Nephron progenitor cell (in vitro differentiated cells): ENCODE measurements around the gene IGFBPL1.
A peak's percentile ranks its signal among the peaks of the same experiment; 100 is the strongest.

ENCODE experiments used
- DNase-seq: peaks from one replicate; pipeline ENCODE4 v3.0.0; 2021
- H3K27ac Mint-ChIP-seq: 2 replicates; pipeline ENCODE4 v1.8.0; 2021; ENCODE audit warnings: mild to moderate bottlenecking, moderate library complexity, mixed read lengths
- H3K27me3 Mint-ChIP-seq: 2 replicates; pipeline ENCODE4 v1.8.0; 2021; ENCODE audit warnings: mild to moderate bottlenecking, low read depth, mixed read lengths; ENCODE audit not compliant: poor library complexity
- H3K36me3 Mint-ChIP-seq: 2 replicates; pipeline ENCODE4 v1.8.0; 2021; ENCODE audit warnings: low read depth, mixed read lengths
- H3K4me1 Mint-ChIP-seq: 2 replicates; pipeline ENCODE4 v1.8.0; 2021; ENCODE audit warnings: mixed read lengths
- H3K4me3 Mint-ChIP-seq: 2 replicates; pipeline ENCODE4 v1.8.0; 2021; ENCODE audit warnings: mild to moderate bottlenecking, moderate library complexity, mixed read lengths
- H3K9me3 Mint-ChIP-seq: 2 replicates; pipeline ENCODE4 v1.8.0; 2021; ENCODE audit warnings: mild to moderate bottlenecking, moderate library complexity, mixed read lengths
- CTCF ChIP-seq: fragments of 200-600 bp; sonication (generic); IDR thresholded peaks from 2 replicates; pipeline ENCODE4 v1.5.0; 2021; ENCODE audit warnings: antibody characterized with exemption

IGFBPL1 gene

GRCh38 chr9:38392235-38393127 is 31.8 kb downstream of the IGFBPL1 start, which contains the start of gene ALDH1B1:
Gene ALDH1B1 (plus strand): TSS chr9:38392702. CDS start chr9:38395749, 3,047 bp downstream.
- H3K4me1 Mint-ChIP-seq, result peaks cover 55% of the 10 kb centered on the region
- no peaks in the 10 kb centered on the region for H3K9me3 Mint-ChIP-seq
- peak within 1 kb of the TSS; percentile 44 for H3K27ac Mint-ChIP-seq
- H3K36me3 Mint-ChIP-seq, result peaks cover 32% of the 10 kb centered on the region
- H3K4me3 Mint-ChIP-seq, result peak within 1 kb of the TSS; percentile 95
- peaks cover 10% of the 10 kb centered on the region for H3K27me3 Mint-ChIP-seq
- no peak for TF ChIP-seq CTCF
- peak; percentile 91 for DNase-seq

GRCh38 chr9:38391278-38392118 is 32.8 kb downstream of the IGFBPL1 start:
- Mint-ChIP-seq H3K27ac (no peak overlapping the region), H3K4me3 (peak overlapping the region; percentile 95)

GRCh38 chr9:38390851-38391250 is 33.4 kb downstream of the IGFBPL1 start:
- TF ChIP-seq CTCF, result no peak
- Mint-ChIP-seq H3K36me3 (peaks cover 15% of the 10 kb centered on the region), H3K4me1 (peaks cover 55% of the 10 kb centered on the region), H3K27ac (no peak overlapping the region), H3K27me3 (peaks cover 17% of the 10 kb centered on the region), H3K9me3 (no peaks in the 10 kb centered on the region), H3K4me3 (peak overlapping the region; percentile 63)
- no peak for DNase-seq

More at GRCh38 chr9:38391278-38392118, 32.8 kb downstream of the IGFBPL1 start:
- peaks cover 22% of the 10 kb centered on the region for H3K36me3 Mint-ChIP-seq
- H3K9me3 Mint-ChIP-seq, result no peaks in the 10 kb centered on the region
- peaks cover 17% of the 10 kb centered on the region for H3K27me3 Mint-ChIP-seq
- no peak for DNase-seq
- H3K4me1 Mint-ChIP-seq, result peaks cover 55% of the 10 kb centered on the region
- TF ChIP-seq CTCF, result no peak

- Mint-ChIP-seq H3K36me3 (peaks cover 12% of the 10 kb centered on the region), H3K4me3 (no peak overlapping the region), H3K27me3 (peaks cover 21% of the 10 kb centered on the region), H3K4me1 (peaks cover 59% of the 10 kb centered on the region), H3K9me3 (peaks cover 3% of the 10 kb centered on the region), H3K27ac (no peak overlapping the region)
- DNase-seq, result no peak
- TF ChIP-seq CTCF, result no peak
These were observed 33.8 kb downstream of the IGFBPL1 start for GRCh38 chr9:38390442-38390841.

- TF ChIP-seq CTCF, result no peak
- peaks cover 8% of the 10 kb centered on the region for H3K36me3 Mint-ChIP-seq
- H3K4me3 Mint-ChIP-seq, result no peak overlapping the region
These were observed 34.9 kb downstream of the IGFBPL1 start for GRCh38 chr9:38389313-38389712.

More at GRCh38 chr9:38389313-38389712, 34.9 kb downstream of the IGFBPL1 start:
- DNase-seq, result no peak
- peaks cover 14% of the 10 kb centered on the region for H3K9me3 Mint-ChIP-seq
- peaks cover 32% of the 10 kb centered on the region for H3K27me3 Mint-ChIP-seq
- peaks cover 52% of the 10 kb centered on the region for H3K4me1 Mint-ChIP-seq
- no peak overlapping the region for H3K27ac Mint-ChIP-seq
